GM06990 (cell line): ENCODE data around the gene TSPAN31.
"Not testable (repeated sequence)": the region's sequence is repeated elsewhere in the genome, so short reads cannot be mapped to it uniquely, and the experiment has no call there.

ENCODE experiments used
- DNase-seq: peaks from one replicate; pipeline ENCODE4 v3.0.0-alpha.2; 2011; ENCODE audit not compliant: insufficient read length; ENCODE audit errors: extremely low read depth
- H3K27me3 ChIP-seq: replicated peaks from 2 replicates; pipeline ENCODE4 v1.6.0; 2011; ENCODE audit warnings: low read length; ENCODE audit not compliant: control insufficient read depth, insufficient read depth
- H3K36me3 ChIP-seq: 2 replicates; pipeline ENCODE4 v1.5.1; 2011; ENCODE audit warnings: low read length; ENCODE audit not compliant: control insufficient read depth, insufficient read depth
- H3K4me3 ChIP-seq: replicated peaks from 2 replicates; pipeline ENCODE4 v1.5.1; 2011; ENCODE audit warnings: low read depth, mild to moderate bottlenecking, control low read depth, low read length
- TF ChIP-seq, protein P1 (sequence below): IDR thresholded peaks from 2 replicates; pipeline ENCODE4 v1.5.1; 2011; ENCODE audit warnings: low read length, control low read depth, mild to moderate bottlenecking, inconsistent platforms; ENCODE audit not compliant: insufficient read depth, poor library complexity, severe bottlenecking

Gene TSPAN31

DNA sequence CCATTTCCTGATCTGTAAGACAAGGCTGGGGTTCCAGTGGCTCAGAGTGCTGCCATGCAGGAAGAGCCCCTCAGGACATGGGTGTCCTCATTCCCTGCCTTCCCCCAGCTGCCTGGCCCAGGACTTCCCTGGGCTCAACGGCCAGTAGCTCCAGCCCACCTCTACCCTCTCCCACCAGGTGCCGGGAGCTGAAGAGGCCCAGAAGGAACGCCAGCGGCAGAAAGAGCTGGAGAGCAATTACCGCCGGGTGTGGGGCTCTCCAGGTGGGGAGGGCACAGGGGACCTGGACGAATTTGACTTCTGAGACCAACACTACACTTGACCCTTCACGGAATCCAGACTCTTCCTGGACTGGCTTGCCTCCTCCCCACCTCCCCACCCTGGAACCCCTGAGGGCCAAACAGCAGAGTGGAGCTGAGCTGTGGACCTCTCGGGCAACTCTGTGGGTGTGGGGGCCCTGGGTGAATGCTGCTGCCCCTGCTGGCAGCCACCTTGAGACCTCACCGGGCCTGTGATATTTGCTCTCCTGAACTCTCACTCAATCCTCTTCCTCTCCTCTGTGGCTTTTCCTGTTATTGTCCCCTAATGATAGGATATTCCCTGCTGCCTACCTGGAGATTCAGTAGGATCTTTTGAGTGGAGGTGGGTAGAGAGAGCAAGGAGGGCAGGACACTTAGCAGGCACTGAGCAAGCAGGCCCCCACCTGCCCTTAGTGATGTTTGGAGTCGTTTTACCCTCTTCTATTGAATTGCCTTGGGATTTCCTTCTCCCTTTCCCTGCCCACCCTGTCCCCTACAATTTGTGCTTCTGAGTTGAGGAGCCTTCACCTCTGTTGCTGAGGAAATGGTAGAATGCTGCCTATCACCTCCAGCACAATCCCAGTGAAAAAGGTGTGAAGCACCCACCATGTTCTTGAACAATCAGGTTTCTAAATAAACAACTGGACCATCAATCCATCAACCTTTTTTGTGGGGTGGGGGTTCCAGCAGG, 23.9 kb upstream of the TSPAN31 start:
- TF ChIP-seq, protein P1, sequence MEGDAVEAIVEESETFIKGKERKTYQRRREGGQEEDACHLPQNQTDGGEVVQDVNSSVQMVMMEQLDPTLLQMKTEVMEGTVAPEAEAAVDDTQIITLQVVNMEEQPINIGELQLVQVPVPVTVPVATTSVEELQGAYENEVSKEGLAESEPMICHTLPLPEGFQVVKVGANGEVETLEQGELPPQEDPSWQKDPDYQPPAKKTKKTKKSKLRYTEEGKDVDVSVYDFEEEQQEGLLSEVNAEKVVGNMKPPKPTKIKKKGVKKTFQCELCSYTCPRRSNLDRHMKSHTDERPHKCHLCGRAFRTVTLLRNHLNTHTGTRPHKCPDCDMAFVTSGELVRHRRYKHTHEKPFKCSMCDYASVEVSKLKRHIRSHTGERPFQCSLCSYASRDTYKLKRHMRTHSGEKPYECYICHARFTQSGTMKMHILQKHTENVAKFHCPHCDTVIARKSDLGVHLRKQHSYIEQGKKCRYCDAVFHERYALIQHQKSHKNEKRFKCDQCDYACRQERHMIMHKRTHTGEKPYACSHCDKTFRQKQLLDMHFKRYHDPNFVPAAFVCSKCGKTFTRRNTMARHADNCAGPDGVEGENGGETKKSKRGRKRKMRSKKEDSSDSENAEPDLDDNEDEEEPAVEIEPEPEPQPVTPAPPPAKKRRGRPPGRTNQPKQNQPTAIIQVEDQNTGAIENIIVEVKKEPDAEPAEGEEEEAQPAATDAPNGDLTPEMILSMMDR: no peak
- Histone ChIP-seq H3K4me3 (no peak overlapping the region), H3K27me3 (no peaks in the 10 kb centered on the region), H3K36me3 (peaks cover 38% of the 10 kb centered on the region)
- DNase-seq: no peak

DNA sequence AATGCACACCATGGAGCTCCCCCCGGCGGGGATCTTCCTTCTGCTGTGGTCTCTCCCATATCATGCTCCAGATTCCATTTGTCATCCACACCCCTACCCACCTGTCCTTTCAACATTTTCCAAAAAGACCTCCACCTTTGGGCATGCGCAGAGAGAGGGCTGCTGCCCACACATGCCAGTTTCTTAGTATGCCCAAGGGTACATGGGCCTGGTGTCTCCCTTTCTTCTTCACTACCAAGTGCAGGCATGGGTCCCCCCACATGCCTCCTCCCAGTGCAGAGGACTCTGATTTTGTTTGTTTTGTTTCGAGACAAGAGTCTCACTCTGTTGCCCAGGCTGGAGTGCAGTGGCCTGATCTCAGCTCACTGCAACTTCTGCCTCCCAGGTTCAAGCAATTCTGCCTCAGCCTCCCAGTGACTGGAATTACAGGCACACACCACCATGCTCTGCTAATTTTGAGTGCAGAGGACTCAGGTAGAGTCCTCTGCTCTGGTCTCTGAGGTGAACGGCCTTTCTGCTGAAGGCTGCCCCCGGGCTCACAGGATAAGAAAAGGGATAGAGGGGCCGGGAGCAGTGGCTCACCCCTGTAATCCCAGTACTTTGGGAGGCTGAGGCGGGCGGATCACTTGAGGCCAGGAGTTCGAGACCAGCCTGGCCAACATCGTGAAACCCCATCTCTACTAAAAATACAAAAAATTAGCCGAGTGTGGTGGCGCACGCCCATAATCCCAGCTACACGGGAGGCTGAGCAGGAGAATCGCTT, 22.8 kb upstream of the TSPAN31 start:
- not testable (repeated sequence) for H3K27me3 ChIP-seq, H3K4me3 ChIP-seq, DNase-seq
- H3K36me3 ChIP-seq: peaks cover 38% of the 10 kb centered on the region

DNA sequence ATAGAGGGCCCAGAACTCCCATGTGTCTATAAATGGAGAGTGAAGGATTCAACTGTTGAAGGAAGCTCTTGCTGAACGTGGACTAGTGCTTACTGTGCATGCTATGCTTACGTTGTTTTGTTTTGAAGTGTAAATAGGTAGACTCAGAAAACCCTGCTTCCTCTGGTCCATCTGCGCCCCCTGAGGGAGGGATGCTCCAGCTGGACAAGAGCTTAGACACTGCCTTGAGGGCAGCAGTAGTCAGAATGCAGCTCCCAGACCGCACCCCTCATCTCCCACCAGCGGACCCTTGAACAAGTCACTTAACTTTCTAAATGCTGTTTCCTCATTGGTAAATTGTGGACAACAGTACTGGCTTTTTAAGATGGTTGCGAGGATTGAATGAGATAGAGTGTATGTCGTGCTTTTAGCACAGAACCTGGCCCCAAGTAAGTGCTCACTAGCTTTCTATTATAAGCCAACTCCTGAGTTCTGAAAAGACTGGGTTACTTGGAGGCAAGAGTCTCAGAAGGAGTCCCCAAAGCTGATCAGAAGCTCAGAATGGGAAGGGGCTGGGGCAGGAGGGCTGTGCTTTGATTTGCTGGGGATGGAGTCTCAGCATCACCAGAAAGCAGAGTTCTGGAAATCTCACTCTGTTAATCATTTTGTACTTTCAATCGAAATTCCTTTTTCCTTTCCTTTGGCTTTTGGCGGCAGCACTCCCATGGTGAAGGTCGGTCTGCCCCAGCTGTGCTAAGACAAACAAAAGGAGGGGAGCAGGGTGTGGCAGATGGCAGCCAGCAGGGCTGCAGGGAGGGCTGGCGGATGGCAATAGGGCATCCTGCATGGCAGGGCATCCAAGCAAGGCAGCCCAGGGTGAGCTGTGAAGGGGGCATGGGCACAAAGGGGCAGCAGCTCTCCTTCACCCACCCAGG, 21.9 kb upstream of the TSPAN31 start:
- Histone ChIP-seq H3K4me3 (no peak overlapping the region), H3K27me3 (no peaks in the 10 kb centered on the region), H3K36me3 (peaks cover 44% of the 10 kb centered on the region)
- DNase-seq: no peak
- TF ChIP-seq, protein P1: no peak

DNA sequence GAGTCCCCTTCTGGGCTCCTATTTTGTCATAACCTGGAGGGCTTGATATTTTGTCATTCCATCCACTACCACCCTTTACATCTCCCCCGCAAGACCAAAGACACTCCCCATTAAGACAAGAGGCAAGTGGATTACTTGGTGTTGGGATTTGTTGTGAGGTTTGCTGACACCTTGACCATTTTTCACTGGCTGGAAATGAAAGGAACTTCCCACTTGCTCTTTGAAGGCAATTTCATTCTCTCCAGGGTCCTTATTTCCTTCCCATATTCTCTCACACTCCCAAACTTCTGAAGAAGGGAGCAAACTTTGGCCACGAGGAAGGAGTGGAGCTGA, 21.2 kb upstream of the TSPAN31 start:
- Histone ChIP-seq H3K36me3 (peaks cover 39% of the 10 kb centered on the region), H3K27me3 (no peaks in the 10 kb centered on the region), H3K4me3 (no peak overlapping the region)
- TF ChIP-seq, protein P1: no peak
- no peak for DNase-seq

DNA sequence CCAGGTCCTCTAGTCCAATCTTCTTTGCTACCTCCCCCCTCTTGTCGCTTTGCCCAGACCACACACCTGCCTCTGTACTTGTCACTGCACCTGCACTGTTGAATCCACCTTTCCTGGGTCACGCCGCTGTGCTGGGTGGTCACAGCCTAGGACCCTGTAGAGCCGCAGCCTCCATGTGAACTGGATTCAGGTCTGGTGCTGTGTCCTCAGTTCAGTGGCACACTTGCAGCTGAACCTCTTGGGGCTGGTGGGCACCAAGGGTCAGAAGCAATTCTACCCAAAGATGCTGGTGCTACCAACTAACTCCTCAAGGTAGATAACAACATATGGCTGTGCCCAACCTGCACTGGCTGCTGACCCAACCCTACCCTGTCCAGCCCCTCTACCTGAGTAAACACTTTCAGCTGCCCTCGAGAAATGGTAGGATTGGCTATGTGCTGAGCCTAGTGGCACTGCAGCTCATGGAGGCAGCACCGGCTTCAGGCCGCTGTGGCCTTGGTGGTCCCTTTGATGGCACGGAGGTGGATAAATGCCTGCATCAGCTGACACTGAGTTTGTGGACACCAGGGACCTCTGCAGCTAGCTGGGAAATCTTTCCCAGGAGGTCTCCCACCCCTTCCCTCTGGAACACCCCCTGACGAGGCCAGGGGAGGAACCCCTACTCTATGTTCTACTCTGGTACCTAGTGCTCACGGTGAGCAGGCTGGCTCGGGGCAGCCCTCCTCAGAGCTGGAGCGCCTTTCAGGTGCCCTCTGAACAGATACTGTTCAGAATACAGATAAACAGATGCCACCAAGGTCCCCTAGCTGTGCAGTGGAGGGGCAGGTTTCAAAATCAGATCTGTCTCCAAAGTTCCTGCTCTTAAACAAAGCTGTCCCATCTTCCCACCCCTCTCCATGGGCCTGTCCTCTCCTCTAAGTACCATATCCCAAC, 20.6 kb upstream of the TSPAN31 start:
- no peak for DNase-seq
- Histone ChIP-seq H3K36me3 (peaks cover 36% of the 10 kb centered on the region), H3K27me3 (no peaks in the 10 kb centered on the region), H3K4me3 (no peak overlapping the region)
- TF ChIP-seq, protein P1: no peak
